Measurements from ENCODE around the gene SLFNL1. TPM values are rescaled to one million over a fixed set of nuclear protein-coding genes. Genes with fewer than 3 reads are reported as not detected.

Gene SLFNL1
- total RNA-seq, 1 experiment from 2014 or later = 0.11 TPM

GRCh38 chr1:41022424-41022823, 899 bp upstream of the SLFNL1 start:
- no peaks in the 10 kb centered on the region for H3K23me2 ChIP-seq (ENCODE audit: insufficient read length, low read depth, low read length, poor library complexity, severe bottlenecking)
- no peak overlapping the region for H3K14ac ChIP-seq (ENCODE audit: insufficient read depth, low read length)
- H3K56ac ChIP-seq (ENCODE audit: insufficient read length, low read depth, low read length) = no peak overlapping the region
- H3K27ac Mint-ChIP-seq = no peak overlapping the region
- H3K4me1 ChIP-seq (ENCODE audit: insufficient read depth, low read length) = no peaks in the 10 kb centered on the region
- no peaks in the 10 kb centered on the region for H3K79me1 ChIP-seq (ENCODE audit: insufficient read depth, low read depth, low read length, poor library complexity, severe bottlenecking)
- no peak overlapping the region for H2BK5ac ChIP-seq (ENCODE audit: insufficient read length, low read length)
- DNase-seq = no peak
- no peak overlapping the region for H4K5ac ChIP-seq (ENCODE audit: insufficient read length, low read depth, low read length)
- H3K27ac ChIP-seq (ENCODE audit: insufficient read length, low read depth, low read length) = no peak overlapping the region
- H3K27me3 ChIP-seq (ENCODE audit: insufficient read depth, low read length) = no peaks in the 10 kb centered on the region
- no peak overlapping the region for H4K91ac ChIP-seq (ENCODE audit: insufficient read length, low read depth, low read length)
- H3K4ac ChIP-seq (ENCODE audit: low read depth, low read length) = no peak overlapping the region
- no peak overlapping the region for H4K8ac ChIP-seq (replicated peaks; ENCODE audit: insufficient read length, low read depth, low read length)
- peaks cover 12 to 16% of the 10 kb centered on the region in 2 experiments for H3K4me1 Mint-ChIP-seq
- no peak overlapping the region for H2BK12ac ChIP-seq (ENCODE audit: insufficient read length, low read depth, low read length)
- H3K79me2 ChIP-seq (ENCODE audit: insufficient read depth, low read length) = no peaks in the 10 kb centered on the region
- H3T11ph ChIP-seq (ENCODE audit: low read length) = no peak overlapping the region
- no peak overlapping the region for H3K4me3 Mint-ChIP-seq
- H3K36me3 Mint-ChIP-seq (ENCODE audit: insufficient read depth in 1 of 3, low read depth in 3 of 3) = peaks cover 3 to 24% (median 19%) of the 10 kb centered on the region in 3 experiments; a peak in 6 of 7 replicates
- H3K4me2 ChIP-seq (ENCODE audit: insufficient read depth, insufficient read length, low read length) = no peak overlapping the region
- H3K23ac ChIP-seq (ENCODE audit: insufficient read length, low read depth, low read length) = no peak overlapping the region
- H2AFZ ChIP-seq (ENCODE audit: low read length) = no peak overlapping the region
- H4K20me1 ChIP-seq (ENCODE audit: control insufficient read depth, insufficient read depth, insufficient read length) = no peaks in the 10 kb centered on the region
- H2BK20ac ChIP-seq (ENCODE audit: low read depth, low read length, poor library complexity, severe bottlenecking) = no peak overlapping the region
- H3K18ac ChIP-seq (ENCODE audit: insufficient read length, low read depth, low read length) = no peak overlapping the region
- no peak for TF ChIP-seq CTCF (conservative IDR thresholded peaks at IDR 0.05)
- H3K9me3 Mint-ChIP-seq = no peaks in the 10 kb centered on the region
- no CpG with 5 or more reads among the region's 10 CpGs for WGBS (ENCODE audit: extremely low coverage, insufficient read length, low lambda C conversion rate)
- no peak overlapping the region for H2BK120ac ChIP-seq (ENCODE audit: low read depth, low read length, poor library complexity, severe bottlenecking)
- no peak overlapping the region for H3K9ac ChIP-seq (ENCODE audit: extremely low read depth, insufficient read length, low read length)
- H3K27me3 Mint-ChIP-seq (ENCODE audit: low read depth) = peaks cover 23% of the 10 kb centered on the region
- no peak overlapping the region for H2BK15ac ChIP-seq (ENCODE audit: low read depth, low read length)
- no peaks in the 10 kb centered on the region for H3K9me3 ChIP-seq (ENCODE audit: control insufficient read depth, low read depth, low read length)
- no peak overlapping the region for H2AK5ac ChIP-seq (ENCODE audit: insufficient read length, low read length)

All from H9 (cell line).